ENCODE results near the gene PRKCE. TPM values are rescaled to one million over a fixed set of nuclear protein-coding genes. Genes with fewer than 3 reads are reported as not detected.

Gene PRKCE
- total RNA-seq, 1 experiment from 2014 or later: 1.3 TPM

DNA sequence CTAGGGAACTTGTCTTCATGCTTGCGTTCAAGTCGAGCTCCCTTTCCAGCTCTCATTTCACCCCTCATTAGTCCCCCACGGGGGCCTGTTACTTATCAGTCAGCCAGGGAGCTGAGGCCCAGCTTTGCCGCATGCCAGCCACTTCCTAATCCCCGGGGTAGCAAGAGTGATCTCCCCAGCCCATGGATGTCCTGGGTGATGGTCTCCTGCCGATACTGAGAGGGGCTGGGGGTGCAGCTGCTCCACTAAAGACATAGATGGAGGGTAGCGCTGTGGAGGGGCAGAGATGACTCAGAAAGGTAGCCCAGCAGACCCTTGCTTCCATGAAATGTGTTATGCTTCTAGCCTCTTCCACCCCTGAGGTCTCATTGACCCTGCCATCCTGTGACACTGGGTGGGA lies 331.7 kb downstream of the PRKCE start:
- H4K20me1 ChIP-seq (ENCODE audit: control insufficient read depth, insufficient read depth, insufficient read length): no peaks in the 10 kb centered on the region
- Mint-ChIP-seq H3K36me3 (ENCODE audit: insufficient read depth in 1 of 3, low read depth in 3 of 3) (no peaks in the 10 kb centered on the region; a peak in 1 of 7 replicates), H3K9me3 (no peaks in the 10 kb centered on the region), H3K27ac (no peak overlapping the region), H3K4me3 (no peak overlapping the region), H3K27me3 (ENCODE audit: low read depth) (peaks cover 9% of the 10 kb centered on the region), H3K4me1 (peaks cover 2 to 4% of the 10 kb centered on the region in 2 experiments; a peak in 2 of 4 replicates)
- H3K18ac ChIP-seq (ENCODE audit: insufficient read length, low read depth, low read length): no peak overlapping the region
- no peaks in the 10 kb centered on the region for H3K79me1 ChIP-seq (ENCODE audit: insufficient read depth, low read depth, low read length, poor library complexity, severe bottlenecking)
- H2BK12ac ChIP-seq (ENCODE audit: insufficient read length, low read depth, low read length): no peak overlapping the region
- no peaks in the 10 kb centered on the region for H3K79me2 ChIP-seq (ENCODE audit: insufficient read depth, low read length)
- no peak overlapping the region for H4K91ac ChIP-seq (ENCODE audit: insufficient read length, low read depth, low read length)
- no peak overlapping the region for H3K14ac ChIP-seq (ENCODE audit: insufficient read depth, low read length)
- no peak overlapping the region for H3K27ac ChIP-seq (ENCODE audit: insufficient read length, low read depth, low read length)
- H3T11ph ChIP-seq (ENCODE audit: low read length): no peak overlapping the region
- H2AK5ac ChIP-seq (ENCODE audit: insufficient read length, low read length): no peak overlapping the region
- H2BK120ac ChIP-seq (ENCODE audit: low read depth, low read length, poor library complexity, severe bottlenecking): no peak overlapping the region
- H3K9ac ChIP-seq (ENCODE audit: extremely low read depth, insufficient read length, low read length): no peak overlapping the region
- H2BK5ac ChIP-seq (ENCODE audit: insufficient read length, low read length): no peak overlapping the region
- DNase-seq: no peak
- no peaks in the 10 kb centered on the region for H3K27me3 ChIP-seq (ENCODE audit: insufficient read depth, low read length)
- H3K9me3 ChIP-seq (ENCODE audit: control insufficient read depth, low read depth, low read length): no peaks in the 10 kb centered on the region
- no peak overlapping the region for H2AFZ ChIP-seq (ENCODE audit: low read length)
- H2BK15ac ChIP-seq (ENCODE audit: low read depth, low read length): no peak overlapping the region
- no peak overlapping the region for H3K23ac ChIP-seq (ENCODE audit: insufficient read length, low read depth, low read length)
- no peak overlapping the region for H4K5ac ChIP-seq (ENCODE audit: insufficient read length, low read depth, low read length)
- H3K56ac ChIP-seq (ENCODE audit: insufficient read length, low read depth, low read length): no peak overlapping the region
- no peak overlapping the region for H2BK20ac ChIP-seq (ENCODE audit: low read depth, low read length, poor library complexity, severe bottlenecking)
- H3K4ac ChIP-seq (ENCODE audit: low read depth, low read length): no peak overlapping the region
- H3K4me1 ChIP-seq (ENCODE audit: insufficient read depth, low read length): no peaks in the 10 kb centered on the region
- TF ChIP-seq, protein P1, sequence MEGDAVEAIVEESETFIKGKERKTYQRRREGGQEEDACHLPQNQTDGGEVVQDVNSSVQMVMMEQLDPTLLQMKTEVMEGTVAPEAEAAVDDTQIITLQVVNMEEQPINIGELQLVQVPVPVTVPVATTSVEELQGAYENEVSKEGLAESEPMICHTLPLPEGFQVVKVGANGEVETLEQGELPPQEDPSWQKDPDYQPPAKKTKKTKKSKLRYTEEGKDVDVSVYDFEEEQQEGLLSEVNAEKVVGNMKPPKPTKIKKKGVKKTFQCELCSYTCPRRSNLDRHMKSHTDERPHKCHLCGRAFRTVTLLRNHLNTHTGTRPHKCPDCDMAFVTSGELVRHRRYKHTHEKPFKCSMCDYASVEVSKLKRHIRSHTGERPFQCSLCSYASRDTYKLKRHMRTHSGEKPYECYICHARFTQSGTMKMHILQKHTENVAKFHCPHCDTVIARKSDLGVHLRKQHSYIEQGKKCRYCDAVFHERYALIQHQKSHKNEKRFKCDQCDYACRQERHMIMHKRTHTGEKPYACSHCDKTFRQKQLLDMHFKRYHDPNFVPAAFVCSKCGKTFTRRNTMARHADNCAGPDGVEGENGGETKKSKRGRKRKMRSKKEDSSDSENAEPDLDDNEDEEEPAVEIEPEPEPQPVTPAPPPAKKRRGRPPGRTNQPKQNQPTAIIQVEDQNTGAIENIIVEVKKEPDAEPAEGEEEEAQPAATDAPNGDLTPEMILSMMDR (conservative IDR thresholded peaks at IDR 0.05): no peak
- no peak overlapping the region for H4K8ac ChIP-seq (replicated peaks; ENCODE audit: insufficient read length, low read depth, low read length)
- H3K4me2 ChIP-seq (ENCODE audit: insufficient read depth, insufficient read length, low read length): no peak overlapping the region
- H3K23me2 ChIP-seq (ENCODE audit: insufficient read length, low read depth, low read length, poor library complexity, severe bottlenecking): no peaks in the 10 kb centered on the region
- no CpG with 5 or more reads among the region's 7 CpGs for WGBS (ENCODE audit: extremely low coverage, insufficient read length, low lambda C conversion rate)
